Prostate gland (tissue), 2 donors: ENCODE measurements around the gene STARD9.

ENCODE experiments used
- CTCF ChIP-seq, 4 experiments: fragments of 200-600 bp in 2 of 4; fragments of 450-650 bp in 2 of 4; sonication (generic) in 2 of 4; IDR thresholded peaks; 1 replicate in 3 of 4; 2 replicates in 1 of 4; pipeline ENCODE4 v1.5.1; 2016 to 2019; ENCODE audit warnings: antibody characterized with exemption in 4 of 4, mild to moderate bottlenecking in 2 of 4, moderate library complexity in 2 of 4
- POLR2A ChIP-seq: fragments of 450-650 bp; IDR thresholded peaks from one replicate; pipeline ENCODE4 v1.6.1; 2016; ENCODE audit warnings: antibody characterized with exemption, mild to moderate bottlenecking

GRCh38 chr15:42760759-42761158 lies 185.4 kb downstream of the STARD9 start:
- TF ChIP-seq CTCF (IDR thresholded peaks at IDR 0.05) (no peak), POLR2A (no peak)
